ENCODE measurements around the gene GSPT1.

DNA sequence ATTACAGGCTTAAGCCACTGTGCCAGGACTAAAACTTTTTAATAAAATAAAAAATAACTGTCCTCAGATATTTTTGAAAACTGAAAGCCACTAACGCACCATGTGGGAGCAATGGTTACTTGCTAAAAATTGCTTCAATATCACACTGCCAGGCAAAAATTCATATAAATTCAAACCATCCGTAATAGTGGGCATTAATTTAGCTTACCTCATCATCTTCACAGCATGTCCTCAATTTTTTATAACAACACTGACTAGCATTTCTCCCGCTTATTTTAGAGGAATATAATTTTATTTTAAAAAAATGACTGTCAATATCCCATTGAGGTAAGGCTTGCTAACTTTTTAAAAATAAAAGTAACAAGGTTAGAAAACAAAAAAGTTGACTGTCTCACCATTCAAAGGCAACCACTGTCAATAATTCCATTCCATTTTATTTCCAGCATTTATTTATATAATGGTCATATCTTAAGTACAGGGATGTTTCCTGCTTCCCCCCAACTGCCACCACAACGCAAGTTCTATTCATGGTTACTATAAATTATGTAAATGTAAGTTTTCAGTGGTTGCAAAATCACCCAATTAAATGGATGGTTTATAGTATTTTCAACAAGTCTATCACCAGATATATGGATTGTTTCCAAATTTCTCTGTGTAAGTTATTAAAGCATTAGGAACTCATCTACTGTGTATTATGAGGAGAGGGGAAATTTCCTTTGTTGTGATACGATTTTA, 25.4 kb downstream of the GSPT1 start:
- TF ChIP-seq, protein P1, sequence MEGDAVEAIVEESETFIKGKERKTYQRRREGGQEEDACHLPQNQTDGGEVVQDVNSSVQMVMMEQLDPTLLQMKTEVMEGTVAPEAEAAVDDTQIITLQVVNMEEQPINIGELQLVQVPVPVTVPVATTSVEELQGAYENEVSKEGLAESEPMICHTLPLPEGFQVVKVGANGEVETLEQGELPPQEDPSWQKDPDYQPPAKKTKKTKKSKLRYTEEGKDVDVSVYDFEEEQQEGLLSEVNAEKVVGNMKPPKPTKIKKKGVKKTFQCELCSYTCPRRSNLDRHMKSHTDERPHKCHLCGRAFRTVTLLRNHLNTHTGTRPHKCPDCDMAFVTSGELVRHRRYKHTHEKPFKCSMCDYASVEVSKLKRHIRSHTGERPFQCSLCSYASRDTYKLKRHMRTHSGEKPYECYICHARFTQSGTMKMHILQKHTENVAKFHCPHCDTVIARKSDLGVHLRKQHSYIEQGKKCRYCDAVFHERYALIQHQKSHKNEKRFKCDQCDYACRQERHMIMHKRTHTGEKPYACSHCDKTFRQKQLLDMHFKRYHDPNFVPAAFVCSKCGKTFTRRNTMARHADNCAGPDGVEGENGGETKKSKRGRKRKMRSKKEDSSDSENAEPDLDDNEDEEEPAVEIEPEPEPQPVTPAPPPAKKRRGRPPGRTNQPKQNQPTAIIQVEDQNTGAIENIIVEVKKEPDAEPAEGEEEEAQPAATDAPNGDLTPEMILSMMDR (IDR thresholded peaks at IDR 0.05): no peak
- no peak for TF ChIP-seq POLR2A (IDR thresholded peaks at IDR 0.05)
